Measurements from ENCODE around the gene NPAS3.

The NPAS3 gene

DNA sequence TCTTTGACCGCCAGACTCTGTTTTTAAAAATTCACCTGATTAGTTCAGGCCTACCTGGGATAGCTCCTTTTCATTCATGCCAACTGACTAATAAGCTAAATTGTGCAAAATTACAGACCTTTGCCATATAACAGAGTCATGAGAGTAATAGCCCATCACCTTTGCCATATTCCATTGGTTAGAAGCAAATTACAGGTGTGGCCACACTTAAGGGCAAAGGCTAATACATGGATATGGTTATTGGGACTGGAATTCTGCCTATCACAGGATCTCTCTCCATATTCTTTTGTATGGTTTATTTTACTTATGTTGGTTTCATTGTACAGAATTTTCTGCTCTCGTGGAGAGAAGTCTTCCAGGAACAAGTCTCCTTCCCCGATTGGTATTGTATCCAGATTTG lies 897.0 kb downstream of the NPAS3 start:
- H3K27ac ChIP-seq = no peak overlapping the region
- TF ChIP-seq ZFX (IDR thresholded peaks at IDR 0.05; ENCODE audit: borderline replicate concordance) (no peak), CTCF (IDR thresholded peaks at IDR 0.05) (no peak)

DNA sequence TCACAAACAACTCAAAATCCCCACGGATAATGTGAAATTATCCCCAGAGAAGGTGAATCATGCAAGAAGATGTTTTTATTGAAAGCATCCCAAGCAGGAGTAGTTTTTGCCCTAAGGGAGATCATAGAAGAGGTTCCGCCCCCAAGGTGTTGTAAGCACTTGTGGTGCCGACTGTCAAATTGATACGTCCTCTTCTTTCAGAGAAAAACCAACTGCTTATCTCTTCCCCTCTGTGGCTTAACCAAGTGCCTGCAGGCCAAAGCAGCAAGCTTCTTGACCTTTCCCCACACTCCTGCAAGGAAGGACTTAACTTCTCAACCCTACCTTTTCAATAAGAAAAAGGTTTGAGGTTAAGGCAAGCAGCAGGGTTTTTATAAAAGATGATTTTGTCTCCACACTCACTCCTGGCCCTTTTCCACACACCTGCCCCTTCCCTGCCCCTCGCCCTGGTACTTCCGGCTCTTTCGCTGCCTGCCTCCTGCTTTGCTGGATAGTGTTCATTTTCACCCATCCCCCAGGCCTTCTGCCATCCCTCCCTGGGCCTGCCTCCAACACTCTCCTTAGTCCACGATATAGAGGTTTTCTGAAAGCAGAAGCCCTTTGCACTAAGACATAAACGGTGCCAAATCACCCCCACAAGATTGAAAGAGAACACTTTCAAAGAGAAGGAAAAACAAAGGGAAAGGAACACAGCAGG lies 897.7 kb downstream of the NPAS3 start:
- TF ChIP-seq CTCF (IDR thresholded peaks at IDR 0.05) = no peak
- no peak overlapping the region for H3K27ac ChIP-seq

GRCh38 chr14:33836900-33837577 lies 898.4 kb downstream of the NPAS3 start:
- H3K27ac ChIP-seq = no peak overlapping the region
- TF ChIP-seq CTCF (IDR thresholded peaks at IDR 0.05) (no peak), ZFX (IDR thresholded peaks at IDR 0.05; ENCODE audit: borderline replicate concordance) (no peak)

DNA sequence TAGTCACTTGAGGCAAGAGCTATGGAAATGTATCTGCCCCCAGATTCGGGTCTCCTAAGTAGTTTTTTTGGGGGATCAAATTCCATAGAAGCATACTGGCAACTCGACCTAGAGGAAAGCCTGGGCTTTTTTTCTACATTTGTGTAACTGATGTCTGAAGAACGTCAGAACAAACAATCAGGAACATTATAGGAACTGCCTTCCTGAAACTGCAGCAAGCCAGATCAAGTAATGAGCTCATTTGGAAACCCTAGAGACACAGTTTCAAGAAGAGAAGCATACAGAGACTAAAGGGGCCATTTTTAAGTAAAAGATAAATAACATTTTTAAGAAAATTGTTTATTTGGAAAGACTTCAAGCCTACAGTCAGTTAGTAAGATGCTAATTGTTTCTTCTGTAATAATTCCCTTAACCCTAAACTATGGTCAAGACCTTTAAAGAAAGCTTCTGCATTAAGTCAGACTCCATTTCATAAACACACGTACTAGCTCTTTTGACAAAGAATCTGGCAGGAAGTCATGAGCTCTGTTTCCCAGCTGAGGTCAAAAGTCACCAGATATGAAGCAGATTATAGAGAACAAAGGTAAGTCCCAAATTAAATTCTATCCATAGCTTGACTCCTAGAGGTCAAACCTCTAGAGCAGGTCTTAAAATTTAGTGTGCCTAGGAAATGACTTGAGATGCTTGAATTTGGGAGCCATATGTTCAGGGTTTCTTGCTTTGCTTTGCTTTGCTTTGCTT lies 899.4 kb downstream of the NPAS3 start:
- TF ChIP-seq CTCF (IDR thresholded peaks at IDR 0.05) (no peak), ZFX (IDR thresholded peaks at IDR 0.05; ENCODE audit: borderline replicate concordance) (no peak)
- H3K27ac ChIP-seq = no peak overlapping the region

- no peak overlapping the region for H3K27ac ChIP-seq
- no peak for TF ChIP-seq ZFX (IDR thresholded peaks at IDR 0.05; ENCODE audit: borderline replicate concordance)
- TF ChIP-seq CTCF (IDR thresholded peaks at IDR 0.05) = peak; percentile 90
These were observed 900.8 kb downstream of the NPAS3 start for GRCh38 chr14:33839193-33840076.

GRCh38 chr14:33840797-33841196 lies 902.1 kb downstream of the NPAS3 start:
- TF ChIP-seq CTCF (IDR thresholded peaks at IDR 0.05) = no peak
- no peak for TF ChIP-seq ZFX (IDR thresholded peaks at IDR 0.05; ENCODE audit: borderline replicate concordance)
- H3K27ac ChIP-seq = no peak overlapping the region

Measured in 22Rv1 (cell line).